Mesenchymal stem cell (in vitro differentiated cells and primary cell): ENCODE results near the gene GADD45A. TPM values are rescaled to one million over a fixed set of nuclear protein-coding genes. Genes with fewer than 3 reads are reported as not detected.

Experiments
- DNase-seq: peaks from one replicate; pipeline ENCODE4 v3.0.0-alpha.2; 2013
- H2AFZ ChIP-seq: one replicate; pipeline ENCODE4 v1.6.1; 2013; ENCODE audit warnings: low read depth, mild to moderate bottlenecking, control low read depth, inconsistent platforms, low read length, moderate library complexity
- H2AK5ac ChIP-seq: 2 replicates; pipeline ENCODE4 v1.6.1; 2013; ENCODE audit warnings: low read length, moderate library complexity, mild to moderate bottlenecking, inconsistent platforms; ENCODE audit not compliant: severe bottlenecking
- H2BK120ac ChIP-seq: one replicate; pipeline ENCODE4 v1.6.1; 2013; ENCODE audit warnings: low read depth, mild to moderate bottlenecking, inconsistent platforms, low read length, moderate library complexity
- H2BK12ac ChIP-seq, 2 experiments: one replicate each; pipeline ENCODE4 v1.6.1; 2013; ENCODE audit warnings: inconsistent platforms in 2 of 2, low read length in 2 of 2, mild to moderate bottlenecking in 2 of 2, moderate library complexity in 2 of 2, control low read depth in 1 of 2
- H2BK15ac ChIP-seq: one replicate; pipeline ENCODE4 v1.6.1; 2013; ENCODE audit warnings: mild to moderate bottlenecking, low read depth, inconsistent platforms; ENCODE audit not compliant: poor library complexity, severe bottlenecking
- H2BK5ac ChIP-seq: 2 replicates; pipeline ENCODE4 v1.6.1; 2013; ENCODE audit warnings: low read depth, mild to moderate bottlenecking, low read length, control low read depth, inconsistent platforms; ENCODE audit not compliant: poor library complexity, severe bottlenecking
- H3K14ac ChIP-seq, 2 experiments: one replicate each; pipeline ENCODE4 v1.6.1; 2013; ENCODE audit warnings: inconsistent platforms in 2 of 2, low read length in 2 of 2, control low read depth in 1 of 2, mild to moderate bottlenecking in 1 of 2, moderate library complexity in 1 of 2
- H3K18ac ChIP-seq, 2 experiments: one replicate each; pipeline ENCODE4 v1.6.1; 2013; ENCODE audit warnings: inconsistent platforms in 2 of 2, low read length in 2 of 2, control low read depth in 1 of 2, low read depth in 1 of 2, mild to moderate bottlenecking in 1 of 2
- H3K23ac ChIP-seq, 2 experiments: one replicate each; pipeline ENCODE4 v1.6.1; 2013; ENCODE audit warnings: inconsistent platforms in 2 of 2, low read length in 2 of 2, mild to moderate bottlenecking in 2 of 2, moderate library complexity in 2 of 2, control low read depth in 1 of 2
- H3K27ac ChIP-seq: 2 replicates; pipeline ENCODE4 v1.5.1; 2013; ENCODE audit warnings: mild to moderate bottlenecking, moderate library complexity, low read length, control low read depth, inconsistent platforms; ENCODE audit not compliant: poor library complexity, severe bottlenecking
- H3K27me3 ChIP-seq, 2 experiments: 2 replicates each; pipeline versions ENCODE4 v1.6.1 to v1.7.0; 2013; ENCODE audit warnings: low read length in 2 of 2, mild to moderate bottlenecking in 2 of 2, moderate library complexity in 2 of 2, control low read depth in 1 of 2, inconsistent platforms in 1 of 2; ENCODE audit not compliant: control insufficient read depth in 1 of 2, insufficient read depth in 1 of 2
- H3K36me3 ChIP-seq, 2 experiments: 2 replicates each; pipeline versions ENCODE4 v1.6.1 to v1.7.0; 2013; ENCODE audit warnings: low read length in 2 of 2, control low read depth in 1 of 2, inconsistent platforms in 1 of 2, low read depth in 1 of 2, mild to moderate bottlenecking in 1 of 2; ENCODE audit not compliant: insufficient read depth in 2 of 2, control insufficient read depth in 1 of 2
- H3K4ac ChIP-seq, 2 experiments: one replicate each; pipeline ENCODE4 v1.6.1; 2013; ENCODE audit warnings: inconsistent platforms in 2 of 2, low read length in 2 of 2, mild to moderate bottlenecking in 2 of 2, moderate library complexity in 2 of 2, control low read depth in 1 of 2, low read depth in 1 of 2
- H3K4me1 ChIP-seq: 2 replicates; pipeline ENCODE4 v1.6.1; 2013; ENCODE audit warnings: low read depth, low read length, control low read depth; ENCODE audit not compliant: control insufficient read depth, insufficient read depth
- H3K4me2 ChIP-seq: 2 replicates; pipeline ENCODE4 v1.6.1; 2013; ENCODE audit warnings: low read length, mild to moderate bottlenecking, inconsistent platforms; ENCODE audit not compliant: poor library complexity, severe bottlenecking
- H3K4me3 ChIP-seq, 2 experiments: 2 replicates each; pipeline versions ENCODE4 v1.5.1 to v1.7.0; 2013; ENCODE audit warnings: low read length in 2 of 2, mild to moderate bottlenecking in 2 of 2, control low read depth in 1 of 2, low read depth in 1 of 2; ENCODE audit not compliant: insufficient read depth in 1 of 2
- H3K79me1 ChIP-seq: replicated peaks from 2 replicates; pipeline ENCODE4 v1.6.1; 2013; ENCODE audit warnings: mild to moderate bottlenecking, control low read depth, low read length, inconsistent platforms; ENCODE audit not compliant: poor library complexity, severe bottlenecking
- H3K9ac ChIP-seq: 2 replicates; pipeline ENCODE4 v1.7.0; 2013; ENCODE audit warnings: mild to moderate bottlenecking, low read length, moderate library complexity
- H3K9me3 ChIP-seq: 2 replicates; pipeline ENCODE4 v1.7.0; 2013; ENCODE audit warnings: mild to moderate bottlenecking, low read length; ENCODE audit not compliant: control insufficient read depth
- H4K8ac ChIP-seq: one replicate; pipeline ENCODE4 v1.6.1; 2013; ENCODE audit warnings: inconsistent platforms, mild to moderate bottlenecking, low read length, moderate library complexity
- H4K91ac ChIP-seq: one replicate; pipeline ENCODE4 v1.6.1; 2013; ENCODE audit warnings: mild to moderate bottlenecking, low read length, inconsistent platforms
- WGBS: methylation state at CpG from one replicate; pipeline ENCODE4 v1.1.7; 2013; ENCODE audit warnings: mixed read lengths; 5-methylcytosine and 5-hydroxymethylcytosine counted together
- polyA plus RNA-seq, 2 experiments: library from polyadenylated mRNA; stranded (reverse); fragments of 200-250 nt; gene quantifications; one replicate each; pipeline ENCODE4 v1.2.3, GENCODE V29; 2013

Gene GADD45A, protein sequence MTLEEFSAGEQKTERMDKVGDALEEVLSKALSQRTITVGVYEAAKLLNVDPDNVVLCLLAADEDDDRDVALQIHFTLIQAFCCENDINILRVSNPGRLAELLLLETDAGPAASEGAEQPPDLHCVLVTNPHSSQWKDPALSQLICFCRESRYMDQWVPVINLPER
- 46.4 TPM for polyA plus RNA-seq (2013, experiment 1 of 2)
- polyA plus RNA-seq (2013, experiment 2 of 2): 48.5 TPM

DNA sequence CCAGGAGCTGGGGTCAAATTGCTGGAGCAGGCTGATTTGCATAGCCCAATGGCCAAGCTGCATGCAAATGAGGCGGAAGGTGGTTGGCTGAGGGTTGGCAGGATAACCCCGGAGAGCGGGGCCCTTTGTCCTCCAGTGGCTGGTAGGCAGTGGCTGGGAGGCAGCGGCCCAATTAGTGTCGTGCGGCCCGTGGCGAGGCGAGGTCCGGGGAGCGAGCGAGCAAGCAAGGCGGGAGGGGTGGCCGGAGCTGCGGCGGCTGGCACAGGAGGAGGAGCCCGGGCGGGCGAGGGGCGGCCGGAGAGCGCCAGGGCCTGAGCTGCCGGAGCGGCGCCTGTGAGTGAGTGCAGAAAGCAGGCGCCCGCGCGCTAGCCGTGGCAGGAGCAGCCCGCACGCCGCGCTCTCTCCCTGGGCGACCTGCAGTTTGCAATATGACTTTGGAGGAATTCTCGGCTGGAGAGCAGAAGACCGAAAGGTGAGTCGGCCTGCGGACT is at the start of gene GADD45A:
Gene GADD45A (plus strand): TSS at position 135 of the 491 bp plus-strand sequence. CDS start 294 bp downstream, at position 429.
- peak within 1 kb of the TSS; percentile 63 for H3K4me2 ChIP-seq
- H3K18ac ChIP-seq: peak within 1 kb of the TSS; percentile 97 to 98
- WGBS: under 1% methylated on average over 36 of the region's 39 CpGs
- peaks cover 4 to 32% of the 10 kb centered on the region in 2 experiments for H3K36me3 ChIP-seq
- peaks cover 5% of the 10 kb centered on the region for H3K4me1 ChIP-seq
- peak within 1 kb of the TSS; percentile 91 for H2BK120ac ChIP-seq
- peak within 1 kb of the TSS; percentile 90 to 91 for H3K4me3 ChIP-seq
- H3K14ac ChIP-seq: peak within 1 kb of the TSS; percentile 62 to 98
- H2BK12ac ChIP-seq: peak within 1 kb of the TSS; percentile 38 to 67
- peak within 1 kb of the TSS; percentile 99 for H2BK5ac ChIP-seq
- H3K9ac ChIP-seq: peak within 1 kb of the TSS; percentile 98
- peak within 1 kb of the TSS; percentile 99 for H4K91ac ChIP-seq
- H3K4ac ChIP-seq: peak within 1 kb of the TSS; percentile 89 to 91
- peaks cover 1% of the 10 kb centered on the region for H3K79me1 ChIP-seq
- H4K8ac ChIP-seq: peak within 1 kb of the TSS; percentile 99
- H2AK5ac ChIP-seq: peak within 1 kb of the TSS; percentile 20
- peak within 1 kb of the TSS; percentile 94 for H3K27ac ChIP-seq
- H3K23ac ChIP-seq: peak within 1 kb of the TSS; percentile 69 to 81
- H2BK15ac ChIP-seq: peak within 1 kb of the TSS; percentile 98
- DNase-seq: peak; percentile 100
- peak within 1 kb of the TSS; percentile 37 for H2AFZ ChIP-seq
- H3K27me3 ChIP-seq: no peaks in the 10 kb centered on the region
- no peaks in the 10 kb centered on the region for H3K9me3 ChIP-seq

DNA sequence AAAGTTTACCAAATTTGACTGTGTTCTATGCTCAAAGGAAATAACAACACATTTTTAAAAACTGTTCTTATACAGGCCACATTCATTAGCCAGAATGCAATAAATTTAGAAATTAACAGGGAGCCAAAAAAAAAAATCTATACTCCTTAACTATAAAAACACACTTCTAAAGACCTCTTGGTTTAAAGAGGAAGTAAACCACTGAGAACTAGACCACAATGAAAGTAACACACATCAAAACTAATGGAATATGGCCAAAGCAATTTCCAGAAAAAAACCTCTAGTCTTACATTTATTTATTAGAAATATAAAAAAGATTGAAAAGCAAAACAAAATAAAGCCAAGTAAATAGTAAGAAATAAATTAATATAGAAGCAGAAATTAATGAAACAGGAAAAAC is 48.9 kb upstream of the GADD45A start:
- H3K4me2 ChIP-seq: no peak overlapping the region
- no peak overlapping the region for H2AK5ac ChIP-seq
- no peaks in the 10 kb centered on the region for H3K79me1 ChIP-seq
- no peak overlapping the region for H3K9ac ChIP-seq
- no peak overlapping the region for H2BK12ac ChIP-seq
- no peak overlapping the region for H2BK120ac ChIP-seq
- H3K27ac ChIP-seq: no peak overlapping the region
- H3K9me3 ChIP-seq: no peaks in the 10 kb centered on the region
- no peak overlapping the region for H2AFZ ChIP-seq
- no peak overlapping the region for H2BK5ac ChIP-seq
- no peak overlapping the region for H4K91ac ChIP-seq
- H4K8ac ChIP-seq: no peak overlapping the region
- H3K4me3 ChIP-seq: no peak overlapping the region
- DNase-seq: no peak
- no peaks in the 10 kb centered on the region for H3K36me3 ChIP-seq
- H3K14ac ChIP-seq: no peak overlapping the region
- H2BK15ac ChIP-seq: no peak overlapping the region
- no peak overlapping the region for H3K23ac ChIP-seq
- no peak overlapping the region for H3K4ac ChIP-seq
- no peak overlapping the region for H3K18ac ChIP-seq
- no peaks in the 10 kb centered on the region for H3K4me1 ChIP-seq
- no peaks in the 10 kb centered on the region for H3K27me3 ChIP-seq

DNA sequence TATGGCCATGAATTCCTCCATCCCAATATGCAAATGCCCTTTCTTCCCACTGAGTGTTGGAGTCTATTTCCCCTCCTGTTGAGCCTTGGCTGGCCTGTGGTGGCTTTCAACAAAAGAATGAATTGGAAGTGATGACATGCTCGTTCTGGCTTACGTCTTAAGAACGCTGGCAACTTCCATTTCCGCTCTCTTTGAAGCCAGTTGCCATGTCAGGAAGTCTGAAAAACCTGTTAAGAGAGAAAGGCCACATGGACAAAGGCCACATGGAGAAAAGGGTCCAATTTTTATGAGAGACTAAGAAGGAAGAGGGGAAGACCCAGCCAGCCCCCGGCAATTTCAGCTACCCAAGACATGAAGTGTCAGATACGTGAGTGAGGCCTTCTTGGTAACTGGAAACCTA is 45.6 kb upstream of the GADD45A start:
- Histone ChIP-seq H3K18ac (no peak overlapping the region), H3K14ac (no peak overlapping the region), H2AFZ (no peak overlapping the region), H3K79me1 (no peaks in the 10 kb centered on the region), H3K23ac (no peak overlapping the region), H2BK15ac (no peak overlapping the region), H3K9ac (no peak overlapping the region), H3K9me3 (no peaks in the 10 kb centered on the region), H3K27me3 (no peaks in the 10 kb centered on the region), H4K8ac (no peak overlapping the region), H3K4me3 (no peak overlapping the region), H3K4me1 (no peaks in the 10 kb centered on the region), H3K36me3 (no peaks in the 10 kb centered on the region), H3K27ac (no peak overlapping the region), H2BK5ac (no peak overlapping the region), H4K91ac (no peak overlapping the region), H2BK120ac (no peak overlapping the region), H3K4ac (no peak overlapping the region), H2BK12ac (no peak overlapping the region), H2AK5ac (no peak overlapping the region), H3K4me2 (no peak overlapping the region)
- WGBS: 69% methylated on average over 6 of the region's 6 CpGs
- DNase-seq: no peak

DNA sequence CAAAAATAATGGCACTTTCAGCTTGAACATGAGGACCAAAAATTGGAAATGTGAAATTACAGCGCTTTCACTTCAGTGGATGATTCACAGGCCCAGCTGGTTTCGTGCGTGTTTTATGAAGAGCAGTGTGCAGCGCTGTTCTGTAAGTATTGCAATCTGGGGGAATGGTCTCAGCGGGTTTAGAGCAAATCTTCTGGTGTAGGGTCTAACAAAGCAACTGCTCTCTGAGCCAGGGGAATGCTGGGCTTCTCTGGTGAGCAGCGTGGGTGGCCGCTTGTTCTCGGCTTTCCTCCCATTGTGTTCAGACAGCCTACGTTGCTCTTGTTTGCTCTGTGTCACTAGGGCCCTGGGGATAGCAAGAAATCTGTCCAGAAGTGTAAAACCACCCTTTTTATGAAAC is 42.4 kb upstream of the GADD45A start:
- no peaks in the 10 kb centered on the region for H3K79me1 ChIP-seq
- peak overlapping the region; percentile 45 for H3K9ac ChIP-seq
- H3K36me3 ChIP-seq: no peaks in the 10 kb centered on the region

More for the DNA sequence above, 42.4 kb upstream of the GADD45A start:
- H3K4me1 ChIP-seq: peaks cover 10% of the 10 kb centered on the region
- no peak overlapping the region for H3K4me2 ChIP-seq
- no peak overlapping the region for H2BK12ac ChIP-seq
- no peak overlapping the region for H2AK5ac ChIP-seq
- H3K23ac ChIP-seq: no peak overlapping the region
- no peak overlapping the region for H4K8ac ChIP-seq
- H3K27ac ChIP-seq: no peak overlapping the region
- H3K4me3 ChIP-seq: peak overlapping the region in 1 of 2 experiments; percentile 46
- no peaks in the 10 kb centered on the region for H3K27me3 ChIP-seq
- H2AFZ ChIP-seq: peak overlapping the region; percentile 37
- no peak overlapping the region for H3K4ac ChIP-seq
- H2BK15ac ChIP-seq: no peak overlapping the region
- no peak overlapping the region for H4K91ac ChIP-seq
- H3K18ac ChIP-seq: no peak overlapping the region
- H2BK5ac ChIP-seq: no peak overlapping the region
- no peak overlapping the region for H2BK120ac ChIP-seq
- no peaks in the 10 kb centered on the region for H3K9me3 ChIP-seq
- no peak for DNase-seq
- peak overlapping the region in 1 of 2 experiments; percentile 59 for H3K14ac ChIP-seq
- 78% methylated on average over 9 of the region's 9 CpGs for WGBS
